ENCODE results near the gene PRADC1.

Gene PRADC1

DNA sequence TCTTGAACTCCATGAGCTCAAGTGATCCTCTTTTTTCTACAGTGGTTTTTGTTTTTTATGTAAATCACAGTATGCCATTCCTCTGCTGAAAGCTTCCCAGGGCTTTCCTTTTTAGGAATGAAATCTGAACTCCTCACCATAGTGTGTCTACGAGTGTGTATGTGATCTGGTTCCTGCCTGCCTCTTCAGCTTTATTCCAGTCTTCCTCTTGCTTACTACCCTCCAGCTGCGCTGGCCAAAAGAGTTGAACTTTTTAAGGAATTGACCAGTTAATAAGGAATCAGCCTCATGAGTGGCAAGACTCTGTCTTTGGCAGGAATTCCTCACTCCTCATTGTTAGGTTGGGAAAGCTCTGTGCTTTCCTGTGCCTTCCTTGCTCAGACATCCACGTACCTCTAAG is 5.1 kb upstream of the PRADC1 start:
- Histone ChIP-seq H3K27ac (ENCODE audit: insufficient read depth, low read length, poor library complexity, severe bottlenecking) (no peak overlapping the region), H3K36me3 (ENCODE audit: control insufficient read depth, insufficient read depth, low read length) (peaks cover 29% of the 10 kb centered on the region)

DNA sequence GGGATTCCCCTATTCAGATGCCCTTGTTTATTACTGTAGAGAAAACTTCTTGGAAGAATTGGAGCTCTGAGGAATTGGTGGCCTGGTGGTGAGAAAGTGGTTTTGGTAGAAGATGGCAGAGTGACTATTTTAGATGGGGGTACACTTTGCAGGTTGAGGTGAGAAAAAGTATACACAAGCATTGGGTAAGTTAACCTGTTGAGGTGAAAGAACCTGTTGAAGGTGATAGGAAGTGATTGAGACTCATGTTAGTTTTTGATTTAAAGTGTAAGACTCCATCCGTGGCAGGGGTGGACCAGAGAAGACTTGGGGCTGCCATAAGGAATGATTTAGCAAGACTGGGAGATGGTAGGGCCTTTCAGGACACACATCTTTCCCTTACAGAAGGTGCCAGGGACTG is 4.1 kb upstream of the PRADC1 start:
- H3K27ac ChIP-seq (ENCODE audit: insufficient read depth, low read length, poor library complexity, severe bottlenecking): no peak overlapping the region
- no peak for DNase-seq
- no peaks in the 10 kb centered on the region for H3K9me3 ChIP-seq (ENCODE audit: control insufficient read depth, low read length)
- H3K4me1 ChIP-seq (ENCODE audit: control insufficient read depth, insufficient read depth, low read length, poor library complexity, severe bottlenecking): peaks cover 6% of the 10 kb centered on the region
- H3K36me3 ChIP-seq (ENCODE audit: control insufficient read depth, insufficient read depth, low read length): peaks cover 23% of the 10 kb centered on the region
- no peaks in the 10 kb centered on the region for H3K27me3 ChIP-seq (replicated peaks; ENCODE audit: control insufficient read depth, insufficient read depth, low read length, poor library complexity, severe bottlenecking)
- no peak overlapping the region for H3K4me3 ChIP-seq (ENCODE audit: insufficient read depth, low read depth, low read length, poor library complexity, severe bottlenecking)

More for the DNA sequence above, 5.1 kb upstream of the PRADC1 start:
- DNase-seq: no peak
- H3K9me3 ChIP-seq (ENCODE audit: control insufficient read depth, low read length): no peaks in the 10 kb centered on the region
- H3K4me1 ChIP-seq (ENCODE audit: control insufficient read depth, insufficient read depth, low read length, poor library complexity, severe bottlenecking): peaks cover 6% of the 10 kb centered on the region
- no peak overlapping the region for H3K4me3 ChIP-seq (ENCODE audit: insufficient read depth, low read depth, low read length, poor library complexity, severe bottlenecking)
- H3K27me3 ChIP-seq (replicated peaks; ENCODE audit: control insufficient read depth, insufficient read depth, low read length, poor library complexity, severe bottlenecking): no peaks in the 10 kb centered on the region

DNA sequence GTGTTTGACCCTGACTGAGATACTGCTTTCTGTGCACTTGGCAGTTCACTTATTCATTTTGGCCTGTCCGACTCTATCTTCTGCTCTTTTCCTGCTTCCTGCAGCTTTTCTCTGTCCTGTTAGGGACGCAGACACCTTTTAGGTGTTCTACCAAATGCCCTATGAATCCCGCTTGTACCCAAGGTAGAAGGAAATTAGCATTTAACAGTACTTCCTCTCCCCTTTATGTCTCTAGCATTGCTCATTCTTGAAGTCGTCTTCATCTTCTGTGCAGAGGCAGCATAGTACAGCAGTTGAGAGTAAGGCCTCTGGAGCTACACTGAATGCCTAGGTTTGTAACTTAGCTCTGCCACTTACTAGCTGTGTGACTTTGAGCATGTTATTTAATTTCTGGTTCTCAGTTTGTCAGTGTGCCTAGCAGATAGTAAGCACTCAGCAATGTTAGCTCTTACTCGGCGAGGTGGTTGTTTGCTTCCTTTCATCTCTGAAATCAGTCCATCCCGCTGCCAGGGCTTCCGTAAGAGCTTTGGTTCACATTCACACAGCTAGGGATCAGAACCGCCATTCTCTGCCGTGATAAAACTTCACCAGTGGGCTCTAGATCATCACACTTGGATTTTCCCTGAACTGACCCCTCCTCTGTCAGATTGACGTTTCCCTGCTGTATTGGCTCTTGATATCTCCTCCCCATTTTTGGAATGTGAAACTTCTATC is 2.4 kb upstream of the PRADC1 start:
- H3K4me3 ChIP-seq (ENCODE audit: insufficient read depth, low read depth, low read length, poor library complexity, severe bottlenecking): peak overlapping the region; percentile 69
- peak overlapping the region; percentile 92 for H3K27ac ChIP-seq (ENCODE audit: insufficient read depth, low read length, poor library complexity, severe bottlenecking)
- DNase-seq: no peak

GRCh38 chr2:73233932-73234832 is 1.1 kb upstream of the PRADC1 start, which contains the start of gene CCT7:
Gene CCT7 (plus strand): TSS chr2:73234308. CDS start chr2:73234379, 71 bp downstream.
- peaks cover 6% of the 10 kb centered on the region for H3K4me1 ChIP-seq (ENCODE audit: control insufficient read depth, insufficient read depth, low read length, poor library complexity, severe bottlenecking)
- no peaks in the 10 kb centered on the region for H3K9me3 ChIP-seq (ENCODE audit: control insufficient read depth, low read length)
- no peaks in the 10 kb centered on the region for H3K27me3 ChIP-seq (replicated peaks; ENCODE audit: control insufficient read depth, insufficient read depth, low read length, poor library complexity, severe bottlenecking)
- H3K4me3 ChIP-seq (ENCODE audit: insufficient read depth, low read depth, low read length, poor library complexity, severe bottlenecking): peak within 1 kb of the TSS; percentile 69
- H3K27ac ChIP-seq (ENCODE audit: insufficient read depth, low read length, poor library complexity, severe bottlenecking): peak within 1 kb of the TSS; percentile 92
- peaks cover 4% of the 10 kb centered on the region for H3K36me3 ChIP-seq (ENCODE audit: control insufficient read depth, insufficient read depth, low read length)
- DNase-seq: peak; percentile 74 to 81 (median 81)

More for the DNA sequence above, 2.4 kb upstream of the PRADC1 start:
- H3K36me3 ChIP-seq (ENCODE audit: control insufficient read depth, insufficient read depth, low read length): peaks cover 16% of the 10 kb centered on the region
- H3K4me1 ChIP-seq (ENCODE audit: control insufficient read depth, insufficient read depth, low read length, poor library complexity, severe bottlenecking): peaks cover 6% of the 10 kb centered on the region
- no peaks in the 10 kb centered on the region for H3K9me3 ChIP-seq (ENCODE audit: control insufficient read depth, low read length)
- no peaks in the 10 kb centered on the region for H3K27me3 ChIP-seq (replicated peaks; ENCODE audit: control insufficient read depth, insufficient read depth, low read length, poor library complexity, severe bottlenecking)

- no peak for DNase-seq
- H3K4me3 ChIP-seq (ENCODE audit: insufficient read depth, low read depth, low read length, poor library complexity, severe bottlenecking): peak overlapping the region; percentile 69
These were observed 461 bp downstream of the PRADC1 start for GRCh38 chr2:73232403-73233153.

GRCh38 chr2:73228631-73229030 is 4.4 kb downstream of the PRADC1 start:
- peaks cover 17% of the 10 kb centered on the region for H3K36me3 ChIP-seq (ENCODE audit: control insufficient read depth, insufficient read depth, low read length)
- H3K27ac ChIP-seq (ENCODE audit: insufficient read depth, low read length, poor library complexity, severe bottlenecking): no peak overlapping the region
- no peaks in the 10 kb centered on the region for H3K27me3 ChIP-seq (replicated peaks; ENCODE audit: control insufficient read depth, insufficient read depth, low read length, poor library complexity, severe bottlenecking)
- no peak for DNase-seq
- no peaks in the 10 kb centered on the region for H3K4me1 ChIP-seq (ENCODE audit: control insufficient read depth, insufficient read depth, low read length, poor library complexity, severe bottlenecking)
- H3K9me3 ChIP-seq (ENCODE audit: control insufficient read depth, low read length): no peaks in the 10 kb centered on the region
- no peak overlapping the region for H3K4me3 ChIP-seq (ENCODE audit: insufficient read depth, low read depth, low read length, poor library complexity, severe bottlenecking)

More at GRCh38 chr2:73232403-73233153, 461 bp downstream of the PRADC1 start:
- Histone ChIP-seq H3K9me3 (ENCODE audit: control insufficient read depth, low read length) (no peaks in the 10 kb centered on the region), H3K27me3 (replicated peaks; ENCODE audit: control insufficient read depth, insufficient read depth, low read length, poor library complexity, severe bottlenecking) (no peaks in the 10 kb centered on the region), H3K4me1 (ENCODE audit: control insufficient read depth, insufficient read depth, low read length, poor library complexity, severe bottlenecking) (peaks cover 6% of the 10 kb centered on the region), H3K36me3 (ENCODE audit: control insufficient read depth, insufficient read depth, low read length) (peaks cover 8% of the 10 kb centered on the region), H3K27ac (ENCODE audit: insufficient read depth, low read length, poor library complexity, severe bottlenecking) (peak overlapping the region; percentile 92)

- H3K4me3 ChIP-seq (ENCODE audit: insufficient read depth, low read depth, low read length, poor library complexity, severe bottlenecking): no peak overlapping the region
- H3K36me3 ChIP-seq (ENCODE audit: control insufficient read depth, insufficient read depth, low read length): peaks cover 32% of the 10 kb centered on the region
- H3K27ac ChIP-seq (ENCODE audit: insufficient read depth, low read length, poor library complexity, severe bottlenecking): no peak overlapping the region
- no peaks in the 10 kb centered on the region for H3K9me3 ChIP-seq (ENCODE audit: control insufficient read depth, low read length)
- H3K27me3 ChIP-seq (replicated peaks; ENCODE audit: control insufficient read depth, insufficient read depth, low read length, poor library complexity, severe bottlenecking): no peaks in the 10 kb centered on the region
- no peaks in the 10 kb centered on the region for H3K4me1 ChIP-seq (ENCODE audit: control insufficient read depth, insufficient read depth, low read length, poor library complexity, severe bottlenecking)
- DNase-seq: no peak
These were observed 6.0 kb downstream of the PRADC1 start for GRCh38 chr2:73227086-73227485.

- H3K36me3 ChIP-seq (ENCODE audit: control insufficient read depth, insufficient read depth, low read length): peaks cover 46% of the 10 kb centered on the region
These were observed 7.3 kb downstream of the PRADC1 start for GRCh38 chr2:73225513-73226360.

GRCh38 chr2:73223821-73224220 is 9.2 kb downstream of the PRADC1 start:
- no peaks in the 10 kb centered on the region for H3K9me3 ChIP-seq (ENCODE audit: control insufficient read depth, low read length)
- H3K27ac ChIP-seq (ENCODE audit: insufficient read depth, low read length, poor library complexity, severe bottlenecking): no peak overlapping the region
- no peak for DNase-seq
- H3K4me3 ChIP-seq (ENCODE audit: insufficient read depth, low read depth, low read length, poor library complexity, severe bottlenecking): no peak overlapping the region
- H3K27me3 ChIP-seq (replicated peaks; ENCODE audit: control insufficient read depth, insufficient read depth, low read length, poor library complexity, severe bottlenecking): no peaks in the 10 kb centered on the region
- H3K4me1 ChIP-seq (ENCODE audit: control insufficient read depth, insufficient read depth, low read length, poor library complexity, severe bottlenecking): no peaks in the 10 kb centered on the region
- peaks cover 63% of the 10 kb centered on the region for H3K36me3 ChIP-seq (ENCODE audit: control insufficient read depth, insufficient read depth, low read length)

More at GRCh38 chr2:73225513-73226360, 7.3 kb downstream of the PRADC1 start:
- DNase-seq: no peak
- no peaks in the 10 kb centered on the region for H3K27me3 ChIP-seq (replicated peaks; ENCODE audit: control insufficient read depth, insufficient read depth, low read length, poor library complexity, severe bottlenecking)
- no peak overlapping the region for H3K27ac ChIP-seq (ENCODE audit: insufficient read depth, low read length, poor library complexity, severe bottlenecking)
- no peak overlapping the region for H3K4me3 ChIP-seq (ENCODE audit: insufficient read depth, low read depth, low read length, poor library complexity, severe bottlenecking)
- no peaks in the 10 kb centered on the region for H3K4me1 ChIP-seq (ENCODE audit: control insufficient read depth, insufficient read depth, low read length, poor library complexity, severe bottlenecking)
- H3K9me3 ChIP-seq (ENCODE audit: control insufficient read depth, low read length): no peaks in the 10 kb centered on the region
